Parathyroid adenoma (tissue), 2 donors: Measurements from ENCODE around the gene PRKD2.

ENCODE experiments used
- H2AFZ ChIP-seq: fragments of 300-600 bp; sonication (generic); one replicate; pipeline ENCODE4 v1.7.0; 2017; ENCODE audit warnings: antibody characterized with exemption, mild to moderate bottlenecking
- H3K27ac ChIP-seq: fragments of 300-600 bp; sonication (generic); one replicate; pipeline ENCODE4 v1.7.0; 2017
- H3K27me3 ChIP-seq: fragments of 300-600 bp; sonication (generic); one replicate; pipeline ENCODE4 v1.7.0; 2017; ENCODE audit warnings: low read length; ENCODE audit not compliant: control insufficient read depth, insufficient read depth
- H3K36me3 ChIP-seq: fragments of 300-600 bp; sonication (generic); one replicate; pipeline ENCODE4 v1.7.0; 2017; ENCODE audit warnings: low read length; ENCODE audit not compliant: control insufficient read depth, insufficient read depth
- H3K4me1 ChIP-seq: fragments of 300-600 bp; sonication (generic); one replicate; pipeline ENCODE4 v1.7.0; 2017; ENCODE audit warnings: control low read depth
- H3K4me2 ChIP-seq: fragments of 300-600 bp; sonication (generic); one replicate; pipeline ENCODE4 v1.7.0; 2017; ENCODE audit warnings: low read length
- H3K4me3 ChIP-seq: fragments of 300-600 bp; sonication (generic); one replicate; pipeline ENCODE4 v1.7.0; 2017; ENCODE audit warnings: low read depth, low read length
- H3K79me2 ChIP-seq: fragments of 300-600 bp; sonication (generic); one replicate; pipeline ENCODE4 v1.7.0; 2017; ENCODE audit warnings: control low read depth
- H3K9ac ChIP-seq: fragments of 300-600 bp; sonication (generic); one replicate; pipeline ENCODE4 v1.7.0; 2017; ENCODE audit warnings: mild to moderate bottlenecking
- H3K9me3 ChIP-seq: fragments of 300-600 bp; sonication (generic); one replicate; pipeline ENCODE4 v1.7.0; 2017; ENCODE audit warnings: low read length; ENCODE audit not compliant: control insufficient read depth
- CTCF ChIP-seq: fragments of 300-600 bp; sonication (generic); IDR thresholded peaks from one replicate; pipeline ENCODE4 v1.7.0; 2017; ENCODE audit warnings: antibody characterized with exemption, mild to moderate bottlenecking
- donor health status: primary hyperparathyroidism.

The PRKD2 gene

DNA sequence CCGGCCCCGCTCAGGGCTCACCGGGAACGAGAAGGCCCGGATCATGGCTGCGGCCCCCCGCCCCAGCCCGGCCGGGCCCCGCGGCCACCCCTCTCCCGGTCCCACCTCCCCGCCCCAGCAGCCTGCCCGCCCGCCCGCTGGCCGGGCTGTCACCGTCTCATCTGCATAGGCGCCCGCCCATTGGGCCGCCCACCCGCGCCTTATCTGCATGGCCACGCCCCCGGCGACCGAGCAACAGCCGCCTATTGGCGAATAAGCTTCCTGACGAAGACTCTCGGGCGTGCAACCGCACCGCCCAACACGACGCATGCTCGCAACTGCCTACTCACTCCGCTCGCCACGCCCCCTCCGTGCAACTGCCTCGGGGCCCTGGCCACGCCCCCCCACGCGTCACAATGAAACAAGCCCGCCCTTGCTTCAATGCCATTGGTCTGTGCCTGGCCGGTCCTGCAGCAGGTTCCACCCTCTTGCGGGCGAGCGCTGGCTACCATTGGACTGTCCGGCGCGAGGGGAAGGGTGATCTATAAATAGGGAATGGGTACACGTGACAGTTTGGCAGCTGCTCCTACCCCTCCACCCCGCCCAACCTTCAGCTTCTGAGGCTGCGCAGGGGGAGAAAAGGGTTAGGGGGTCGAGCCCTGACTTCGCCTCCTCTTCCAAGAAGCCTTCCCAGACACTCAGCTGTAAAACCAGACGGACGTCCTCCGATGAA lies 55.7 kb downstream of the PRKD2 start, which contains the start of gene DACT3:
Gene DACT3 (minus strand): TSS at position 163 of the 712 bp plus-strand sequence. CDS start 118 bp downstream, at position 45.
- Histone ChIP-seq H3K36me3 (no peaks in the 10 kb centered on the region), H2AFZ (peak within 1 kb of the TSS; percentile 84), H3K4me3 (peak within 1 kb of the TSS; percentile 60), H3K9ac (no peak within 1 kb of the TSS), H3K27ac (peak within 1 kb of the TSS; percentile 34), H3K9me3 (no peaks in the 10 kb centered on the region), H3K4me1 (peaks cover 13% of the 10 kb centered on the region), H3K4me2 (peak within 1 kb of the TSS; percentile 84), H3K27me3 (no peaks in the 10 kb centered on the region), H3K79me2 (no peaks in the 10 kb centered on the region)
- no peak for TF ChIP-seq CTCF

DNA sequence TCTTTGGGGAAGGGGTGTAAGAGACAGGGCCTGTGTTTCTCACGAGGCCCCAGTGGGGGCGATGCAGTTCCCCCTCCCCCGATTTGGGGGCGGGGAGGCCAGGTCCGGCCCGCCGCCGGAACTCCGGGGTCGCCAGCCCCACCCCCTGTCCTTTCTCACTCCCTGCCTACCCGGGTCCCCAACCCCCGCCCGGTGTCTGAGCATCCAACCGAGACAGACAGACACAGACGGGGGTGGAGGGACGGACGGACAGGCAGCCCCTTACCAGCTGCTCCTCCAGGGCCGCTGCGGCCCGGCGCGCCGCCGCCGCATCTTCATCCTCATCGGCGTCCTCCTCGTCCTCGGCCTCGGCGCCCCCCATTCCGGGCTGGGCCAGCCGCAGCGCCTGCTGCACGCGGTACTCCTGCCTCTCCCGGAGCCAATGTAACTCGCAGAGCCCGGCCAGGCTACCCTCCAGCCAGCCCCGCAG lies 56.3 kb downstream of the PRKD2 start:
- Histone ChIP-seq H3K36me3 (no peaks in the 10 kb centered on the region), H3K4me1 (peaks cover 13% of the 10 kb centered on the region), H3K27ac (no peak overlapping the region), H3K9me3 (no peaks in the 10 kb centered on the region), H3K27me3 (no peaks in the 10 kb centered on the region), H3K4me2 (peak overlapping the region; percentile 84), H3K4me3 (peak overlapping the region; percentile 60), H3K79me2 (no peaks in the 10 kb centered on the region), H2AFZ (peak overlapping the region; percentile 84), H3K9ac (no peak overlapping the region)
- TF ChIP-seq CTCF = no peak

DNA sequence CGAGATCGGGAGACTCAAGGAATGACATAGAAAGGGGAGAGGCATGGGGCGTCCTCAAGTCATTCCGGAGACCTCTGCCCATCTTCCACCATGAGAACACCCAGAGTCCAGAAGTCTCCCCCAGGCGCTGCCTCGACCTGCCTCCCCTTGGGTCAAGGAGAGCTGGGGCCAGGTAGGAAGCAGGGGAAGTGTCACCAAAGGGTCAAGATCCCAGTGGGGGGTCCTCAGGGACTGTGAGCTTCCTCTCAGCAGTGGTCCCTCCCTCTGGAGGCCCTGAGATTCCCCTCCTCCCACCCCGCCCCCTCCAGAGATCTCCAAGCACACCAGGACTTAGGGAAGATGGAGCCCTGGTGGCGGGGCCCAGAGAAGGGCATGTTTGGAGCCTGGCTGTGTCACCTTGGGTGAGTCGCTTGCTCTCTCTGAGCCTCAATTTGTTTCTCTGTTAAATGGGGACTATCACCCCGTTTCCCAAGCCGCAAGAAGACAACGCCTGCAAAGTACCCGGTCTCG lies 56.9 kb downstream of the PRKD2 start:
- Histone ChIP-seq H2AFZ (peak overlapping the region; percentile 84), H3K36me3 (no peaks in the 10 kb centered on the region), H3K4me1 (peaks cover 13% of the 10 kb centered on the region), H3K4me2 (peak overlapping the region; percentile 84), H3K9me3 (no peaks in the 10 kb centered on the region), H3K9ac (no peak overlapping the region), H3K27me3 (no peaks in the 10 kb centered on the region), H3K4me3 (peak overlapping the region; percentile 60), H3K27ac (no peak overlapping the region), H3K79me2 (no peaks in the 10 kb centered on the region)
- TF ChIP-seq CTCF = no peak

- Histone ChIP-seq H3K27me3 (no peaks in the 10 kb centered on the region), H3K4me3 (peak overlapping the region; percentile 60), H3K4me1 (peaks cover 13% of the 10 kb centered on the region), H3K9ac (no peak overlapping the region), H3K4me2 (peak overlapping the region; percentile 84), H3K27ac (no peak overlapping the region), H2AFZ (peak overlapping the region; percentile 84), H3K79me2 (no peaks in the 10 kb centered on the region), H3K9me3 (no peaks in the 10 kb centered on the region), H3K36me3 (no peaks in the 10 kb centered on the region)
- TF ChIP-seq CTCF = no peak
These were observed 57.5 kb downstream of the PRKD2 start for GRCh38 chr19:46659151-46660007.
